Activated T-cell treated with anti-CD3 and anti-CD28 coated beads, Interleukin-2, amount 50 U/mL, for 24 hours (primary cell): ENCODE measurements around the gene MGAT3.
A peak's percentile ranks its signal among the peaks of the same experiment; 100 is the strongest.

Experiments used
- DNase-seq: peaks from one replicate; pipeline ENCODE4 v3.0.0-alpha.2; 2020
- H3K27ac Mint-ChIP-seq: 2 replicates; pipeline ENCODE4 v1.8.0; 2020; ENCODE audit warnings: mild to moderate bottlenecking, mixed read lengths
- H3K27me3 Mint-ChIP-seq: 2 replicates; pipeline ENCODE4 v1.8.0; 2020; ENCODE audit warnings: mixed read lengths
- H3K36me3 Mint-ChIP-seq: 2 replicates; pipeline ENCODE4 v1.8.0; 2020; ENCODE audit warnings: low read depth, mixed read lengths
- H3K4me1 Mint-ChIP-seq: 2 replicates; pipeline ENCODE4 v1.8.0; 2020; ENCODE audit warnings: low read depth, mixed read lengths
- H3K4me3 Mint-ChIP-seq: 2 replicates; pipeline ENCODE4 v1.8.0; 2020; ENCODE audit warnings: mild to moderate bottlenecking, moderate library complexity, mixed read lengths
- H3K9me3 Mint-ChIP-seq: 2 replicates; pipeline ENCODE4 v1.8.0; 2020; ENCODE audit warnings: mixed read lengths

MGAT3 gene

DNA sequence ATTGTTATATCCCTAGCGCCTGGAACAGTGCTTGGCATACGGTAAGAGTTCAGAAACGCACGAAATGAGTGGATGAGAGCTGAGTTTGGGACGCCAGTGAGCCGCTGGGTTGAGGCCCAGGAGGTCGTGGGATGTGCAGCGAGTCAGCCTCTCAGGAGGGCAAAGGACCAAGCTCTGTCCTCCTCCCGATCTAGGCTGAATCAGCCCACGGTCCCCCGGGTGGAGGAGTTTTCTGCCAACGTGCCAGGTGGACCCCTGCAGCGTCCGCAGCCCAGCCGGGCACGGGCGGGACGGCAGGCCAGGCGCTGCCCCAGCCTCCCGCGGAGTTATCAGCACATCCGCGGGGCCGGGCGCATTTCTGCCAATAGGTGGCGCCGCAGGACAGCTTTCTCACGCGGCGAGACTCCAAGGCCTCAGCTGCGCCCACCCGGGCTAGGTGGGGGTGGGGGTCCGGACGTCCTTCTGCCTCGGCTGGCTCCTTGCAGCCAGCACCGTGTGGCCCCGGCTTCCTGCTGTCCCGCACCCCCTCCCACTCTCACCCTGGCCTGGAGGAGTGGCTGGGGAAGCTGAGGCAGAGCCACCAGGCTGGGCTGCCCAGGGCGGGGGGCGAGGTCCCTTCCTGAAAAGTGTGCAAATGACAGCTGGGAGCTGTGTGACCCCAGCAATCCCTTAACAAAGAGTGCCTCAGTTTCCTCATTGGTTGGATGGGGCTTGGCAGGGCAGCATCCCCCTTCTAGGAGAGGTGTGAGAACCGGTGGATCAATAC lies 78.0 kb downstream of the MGAT3 start:
- Mint-ChIP-seq H3K27me3 (no peaks in the 10 kb centered on the region), H3K27ac (peak overlapping the region; percentile 63), H3K36me3 (peaks cover 29% of the 10 kb centered on the region), H3K4me3 (no peak overlapping the region), H3K9me3 (no peaks in the 10 kb centered on the region), H3K4me1 (peaks cover 33% of the 10 kb centered on the region)
- peak; percentile 92 for DNase-seq

DNA sequence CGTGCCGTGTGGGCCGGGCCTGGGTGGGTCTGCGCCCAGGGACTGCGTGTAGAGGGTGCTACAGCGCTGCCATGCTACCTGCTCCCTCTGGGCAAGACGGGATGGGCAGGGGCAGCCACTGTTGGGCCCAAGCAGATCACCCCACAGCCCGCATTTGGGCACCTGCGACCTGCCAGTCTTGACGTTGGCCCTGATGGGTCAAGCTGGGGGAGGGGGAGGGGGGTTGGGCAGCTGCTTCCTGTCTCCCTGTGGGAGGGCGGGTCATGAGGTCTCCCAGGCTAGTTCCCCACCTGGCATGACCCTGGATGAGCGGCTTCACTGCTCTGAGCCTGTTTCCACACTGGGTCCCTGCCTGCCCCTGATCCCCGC lies 78.5 kb downstream of the MGAT3 start:
- no peaks in the 10 kb centered on the region for H3K27me3 Mint-ChIP-seq
- peaks cover 27% of the 10 kb centered on the region for H3K4me1 Mint-ChIP-seq
- H3K27ac Mint-ChIP-seq, result no peak overlapping the region
- no peak for DNase-seq
- no peak overlapping the region for H3K4me3 Mint-ChIP-seq
- H3K36me3 Mint-ChIP-seq, result peaks cover 23% of the 10 kb centered on the region
- no peaks in the 10 kb centered on the region for H3K9me3 Mint-ChIP-seq

GRCh38 chr22:39535831-39536449 lies 79.1 kb downstream of the MGAT3 start:
- H3K27me3 Mint-ChIP-seq, result no peaks in the 10 kb centered on the region
- no peak overlapping the region for H3K27ac Mint-ChIP-seq
- no peak for DNase-seq
- peaks cover 21% of the 10 kb centered on the region for H3K4me1 Mint-ChIP-seq
- H3K9me3 Mint-ChIP-seq, result no peaks in the 10 kb centered on the region
- H3K4me3 Mint-ChIP-seq, result no peak overlapping the region
- H3K36me3 Mint-ChIP-seq, result peaks cover 17% of the 10 kb centered on the region

DNA sequence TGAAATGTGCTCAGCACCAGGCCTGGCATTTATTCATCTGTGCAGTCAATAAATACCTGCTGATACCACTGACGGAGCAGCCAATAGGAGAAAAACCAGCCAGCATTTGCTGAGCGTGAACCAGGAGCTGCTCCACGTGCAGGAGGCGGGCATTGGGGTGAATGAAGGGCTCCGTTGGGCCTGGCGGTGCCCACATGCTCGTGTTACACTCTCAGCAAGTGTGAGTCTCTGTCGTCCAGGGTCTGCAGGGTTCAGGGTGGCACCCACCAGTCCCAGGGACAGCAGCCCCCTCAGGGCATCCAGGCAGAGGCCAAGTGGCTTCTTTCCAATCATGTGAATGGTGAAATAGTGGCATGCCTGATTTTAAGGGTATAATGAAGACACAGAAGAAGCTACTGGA lies 79.9 kb downstream of the MGAT3 start:
- Mint-ChIP-seq H3K4me1 (peaks cover 13% of the 10 kb centered on the region), H3K27ac (no peak overlapping the region), H3K4me3 (no peak overlapping the region), H3K27me3 (no peaks in the 10 kb centered on the region), H3K36me3 (peaks cover 10% of the 10 kb centered on the region), H3K9me3 (no peaks in the 10 kb centered on the region)
- DNase-seq, result no peak

GRCh38 chr22:39537975-39538374 lies 81.2 kb downstream of the MGAT3 start:
- Mint-ChIP-seq H3K27me3 (peaks cover 5% of the 10 kb centered on the region), H3K27ac (no peak overlapping the region), H3K4me1 (peaks cover 9% of the 10 kb centered on the region), H3K4me3 (no peak overlapping the region), H3K9me3 (no peaks in the 10 kb centered on the region), H3K36me3 (no peaks in the 10 kb centered on the region)
- DNase-seq, result no peak
